HG03565 (cell line): ENCODE results near the gene DNTT.
"Not testable (repeated sequence)": the region's sequence is repeated elsewhere in the genome, so short reads cannot be mapped to it uniquely, and the experiment has no call there.

Experiments used
- ATAC-seq: cut with Tn5 transposase; IDR thresholded peaks from one replicate; pipeline ENCODE4 v1.9.1; 2021; ENCODE audit warnings: mild to moderate bottlenecking, moderate library complexity; ENCODE audit not compliant: unreplicated experiment

DNTT gene

DNA sequence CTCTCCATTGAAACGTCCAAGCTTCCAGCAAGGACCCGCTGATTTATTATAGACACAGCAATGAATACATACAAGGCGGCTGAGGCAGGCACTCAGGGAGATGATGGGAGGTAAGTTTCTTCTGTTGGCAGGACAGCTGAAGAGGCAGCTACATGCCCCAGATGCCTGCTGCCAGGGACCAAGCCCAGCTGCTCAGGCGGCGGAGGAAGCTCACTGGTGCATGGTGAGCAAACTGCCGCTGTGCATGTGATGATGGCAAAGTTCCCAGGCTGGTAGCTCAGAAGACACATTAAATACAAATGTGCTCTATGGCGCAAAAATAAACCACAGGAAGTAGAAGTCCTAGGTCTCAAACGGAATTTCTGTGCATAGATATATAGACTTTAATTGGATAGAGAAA lies 2.3 kb downstream of the DNTT start:
- ATAC-seq = no peak

DNA sequence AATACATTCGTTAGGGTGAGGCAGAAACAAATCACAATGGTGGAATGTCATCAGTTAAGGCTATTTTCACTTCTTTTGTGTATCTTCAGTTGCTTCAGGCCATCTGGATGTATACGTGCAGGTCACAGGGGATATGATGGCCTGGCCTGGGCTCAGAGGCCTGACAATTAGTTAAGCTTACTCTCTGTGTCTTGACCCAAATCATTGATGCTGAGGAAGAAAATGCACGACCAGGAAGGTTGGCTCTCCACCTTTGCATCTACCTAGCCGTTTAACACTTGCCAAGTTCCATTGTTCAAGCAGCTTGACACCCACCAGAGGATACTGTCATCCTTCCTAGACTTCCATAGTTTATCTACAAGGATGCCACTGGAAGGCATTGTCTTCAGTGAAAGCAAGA lies 4.6 kb downstream of the DNTT start:
- ATAC-seq = not testable (repeated sequence)

DNA sequence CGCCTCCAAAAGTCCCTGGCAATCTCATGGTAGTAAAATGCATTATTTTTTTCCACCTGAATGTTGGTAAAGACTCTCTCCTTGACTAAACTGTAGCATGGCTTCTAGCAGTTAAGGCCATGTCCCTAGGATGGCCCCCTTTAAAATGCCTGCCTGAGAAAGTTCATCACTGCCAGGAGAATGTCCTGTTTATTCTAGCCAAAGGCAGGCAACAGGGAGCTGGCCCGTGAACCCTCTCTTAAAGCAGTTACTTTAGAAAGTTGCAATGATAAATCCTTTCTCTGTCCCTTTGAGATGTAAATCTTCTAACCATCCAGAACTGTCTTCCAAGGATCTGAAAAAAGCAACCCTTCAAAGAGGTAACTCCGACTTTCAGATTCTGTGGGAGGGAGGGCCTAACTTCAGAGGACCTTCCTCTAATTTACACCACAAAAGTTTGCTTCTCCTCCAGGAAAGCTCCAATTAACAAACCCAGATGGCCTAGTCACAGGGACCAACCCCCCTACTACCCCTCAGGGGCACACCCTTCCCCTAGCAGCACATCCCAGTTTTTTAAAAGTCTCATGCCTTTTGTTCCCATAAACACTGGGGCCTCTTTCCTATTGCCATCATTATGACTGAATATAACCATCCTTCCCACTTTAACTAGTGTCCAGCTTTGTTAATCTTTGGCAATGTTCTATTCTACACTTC lies 5.5 kb downstream of the DNTT start:
- no peak for ATAC-seq

DNA sequence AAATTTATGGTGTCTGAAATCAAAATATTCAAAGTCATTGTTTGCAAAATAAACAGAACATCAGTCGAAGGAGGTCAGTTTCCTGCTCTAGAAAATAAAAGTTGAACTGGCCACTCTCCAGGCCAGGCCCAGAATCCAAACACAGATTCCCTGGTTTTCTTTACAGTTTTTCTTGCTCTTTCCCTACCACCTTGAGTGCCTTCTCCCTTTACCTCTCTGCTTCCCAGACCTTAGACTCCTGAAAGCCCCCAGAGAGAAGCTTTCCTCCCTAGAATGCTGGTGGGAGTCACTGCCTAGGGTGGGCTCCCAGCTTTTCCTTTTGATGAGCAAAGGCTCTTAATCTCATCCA lies 6.1 kb downstream of the DNTT start:
- no peak for ATAC-seq

DNA sequence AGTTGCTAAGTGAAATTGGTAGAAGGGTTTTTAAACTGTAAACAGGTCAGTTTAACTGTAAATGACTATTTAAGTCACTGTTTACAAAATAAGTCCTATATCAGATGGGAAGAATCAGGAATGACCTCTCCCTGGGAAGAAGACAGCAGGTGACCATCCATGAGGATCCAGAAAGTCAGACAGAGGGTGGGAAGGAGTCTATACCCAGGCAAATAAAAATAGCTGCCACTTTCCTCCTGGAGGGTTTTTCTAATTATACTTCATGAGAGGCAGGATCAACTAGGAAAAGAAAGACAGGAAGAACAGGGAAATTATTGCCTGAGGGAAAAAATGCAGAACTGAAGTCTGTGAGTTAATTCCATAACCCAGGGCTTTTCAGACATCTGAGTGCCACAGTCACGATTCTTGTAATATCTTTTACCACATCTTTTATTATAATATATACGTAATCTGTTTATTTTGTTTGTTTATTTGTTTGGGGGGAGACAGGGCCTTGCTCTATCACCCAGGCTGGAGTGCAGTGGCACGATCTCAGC lies 7.0 kb downstream of the DNTT start:
- no peak for ATAC-seq

DNA sequence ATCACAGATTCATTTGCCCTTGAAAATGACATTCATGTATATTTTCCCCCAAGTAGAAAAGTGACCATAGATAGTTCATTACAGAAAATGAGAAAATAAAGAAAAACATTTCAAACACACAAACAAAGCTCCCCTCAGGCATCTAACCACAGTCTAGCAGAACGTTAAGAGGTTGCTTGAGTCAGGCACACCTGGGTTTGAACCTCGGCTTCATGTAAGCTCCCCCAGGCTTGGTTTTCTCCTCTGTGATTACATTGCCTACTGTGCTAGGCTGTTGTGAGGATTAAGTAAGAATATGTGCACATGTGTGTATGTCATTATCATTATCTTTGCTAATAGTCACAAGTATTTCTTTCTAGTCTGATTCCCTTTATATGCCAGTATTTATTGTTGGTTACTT lies 9.1 kb downstream of the DNTT start:
- ATAC-seq = no peak

DNA sequence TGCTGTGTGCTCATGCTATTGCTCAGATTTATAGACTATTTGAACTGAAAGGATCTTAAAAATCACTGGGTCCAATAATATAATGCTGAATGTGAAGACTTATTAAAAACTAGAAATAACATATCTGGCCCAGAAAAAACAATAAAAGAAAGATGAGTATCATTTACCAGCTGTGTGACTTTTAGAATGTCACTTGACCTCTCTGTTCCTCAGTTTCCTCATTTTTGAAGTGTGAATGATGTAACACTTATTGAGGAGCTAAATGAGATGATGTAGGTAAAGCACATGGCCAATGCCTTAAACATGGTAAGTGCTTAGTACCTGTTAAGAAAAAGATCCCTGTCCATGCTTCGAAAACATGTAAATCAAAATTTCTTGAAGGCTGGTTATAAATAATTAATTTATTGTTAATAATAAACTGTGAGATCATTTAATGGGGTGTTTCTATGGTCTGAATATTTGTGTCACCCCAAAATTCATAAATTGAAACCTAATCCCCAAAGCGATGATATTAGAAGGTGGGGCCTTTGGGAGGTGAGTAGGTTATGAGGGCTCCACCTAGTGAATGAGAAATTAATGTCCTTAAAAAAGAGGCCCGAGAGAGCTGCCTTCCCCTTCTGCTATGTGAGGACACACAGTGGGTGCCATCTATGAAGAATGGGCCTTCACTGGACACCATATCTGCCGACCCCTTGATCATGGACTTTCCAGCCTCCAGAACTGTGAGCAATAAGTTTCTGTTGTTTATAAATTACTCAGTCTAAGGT lies 13.0 kb downstream of the DNTT start:
- ATAC-seq = no peak

DNA sequence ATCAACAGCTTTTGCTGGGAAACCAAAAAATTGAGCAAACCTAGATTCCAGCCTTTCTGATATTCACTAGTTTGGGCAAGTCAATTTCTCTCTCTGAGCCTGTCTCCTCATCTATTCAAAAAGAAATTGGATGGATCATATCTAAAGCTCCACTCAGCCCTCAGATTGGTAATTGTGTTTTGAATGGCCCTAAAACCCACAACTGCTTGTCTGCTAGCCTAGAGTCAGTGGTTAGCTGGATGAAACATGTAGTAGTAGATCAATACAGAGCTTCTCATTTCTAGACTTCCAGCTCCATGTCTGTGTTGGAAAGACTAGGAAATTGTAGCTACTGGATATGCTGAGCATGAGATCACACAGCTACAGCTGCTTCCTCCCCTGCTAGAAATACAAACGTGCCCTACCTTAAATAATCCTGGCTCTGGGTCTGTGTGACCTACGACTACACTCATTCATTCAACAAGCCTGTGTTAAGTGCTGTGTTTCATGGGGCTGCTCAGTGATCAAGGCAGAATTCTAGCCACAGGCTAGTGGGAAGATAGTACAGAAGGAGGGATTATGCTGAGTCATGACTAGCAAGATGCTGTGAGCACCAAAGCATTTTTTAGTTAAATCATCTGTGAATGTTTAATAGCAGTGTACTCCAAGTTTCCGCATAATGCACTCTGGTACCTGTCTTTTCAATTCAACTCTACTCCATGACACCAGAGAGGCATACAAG lies 15.7 kb downstream of the DNTT start:
- no peak for ATAC-seq

DNA sequence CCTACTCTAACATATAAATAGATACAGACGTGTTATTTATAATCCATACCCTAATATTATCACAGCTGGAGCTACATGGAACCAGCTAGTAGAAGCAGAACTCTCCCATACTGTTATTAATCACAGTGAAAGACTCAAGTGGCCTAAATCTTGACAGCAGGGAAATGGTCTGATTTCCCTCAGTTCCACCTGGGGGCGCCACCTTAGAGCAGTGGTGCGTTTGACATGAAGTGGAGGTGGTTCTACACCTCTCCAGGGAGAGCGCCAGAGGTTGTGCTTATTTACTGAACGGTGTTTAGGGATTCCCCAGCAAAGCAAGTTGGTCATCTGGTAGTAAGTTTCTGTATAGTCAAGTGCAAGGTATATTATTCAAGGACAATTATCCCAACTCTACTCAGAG lies 17.6 kb downstream of the DNTT start:
- no peak for ATAC-seq

DNA sequence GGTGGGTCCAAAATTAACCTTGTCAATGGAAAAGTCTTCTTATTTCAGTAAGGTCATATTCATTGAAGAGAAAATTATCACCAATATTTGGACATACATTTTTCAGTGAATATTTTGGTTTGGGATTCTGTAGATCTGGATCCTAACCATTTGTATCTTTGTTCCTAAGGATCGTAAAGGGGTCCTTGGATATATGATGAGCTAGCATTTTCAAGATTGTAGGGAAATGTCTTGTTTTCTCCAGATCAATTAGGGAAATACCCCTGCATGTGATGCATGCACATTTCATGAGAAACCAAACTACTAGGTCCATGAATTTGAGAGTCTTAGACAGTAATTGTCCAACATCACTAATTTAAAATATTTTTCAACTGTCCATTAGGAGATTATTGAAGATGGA lies 18.0 kb downstream of the DNTT start:
- ATAC-seq = no peak

DNA sequence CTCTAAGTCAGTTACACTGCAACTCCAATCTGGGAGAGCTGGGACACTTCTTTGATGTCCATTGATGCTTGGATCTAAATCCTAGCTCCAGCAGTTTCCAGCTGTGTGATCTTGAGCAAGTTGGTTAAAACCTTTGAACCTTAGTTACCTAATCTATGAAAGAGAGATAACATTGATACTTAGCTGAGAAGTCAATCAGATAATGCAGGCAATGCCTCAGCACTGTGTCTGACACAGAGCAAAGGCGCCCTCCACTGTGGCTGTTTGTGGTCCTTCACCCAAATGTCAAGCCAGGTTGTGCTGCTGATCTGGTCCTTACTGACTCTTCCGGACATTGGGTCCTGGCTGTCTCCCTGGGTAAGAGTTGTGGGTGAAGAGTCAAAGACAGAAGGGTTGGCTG lies 20.2 kb downstream of the DNTT start:
- ATAC-seq = no peak

DNA sequence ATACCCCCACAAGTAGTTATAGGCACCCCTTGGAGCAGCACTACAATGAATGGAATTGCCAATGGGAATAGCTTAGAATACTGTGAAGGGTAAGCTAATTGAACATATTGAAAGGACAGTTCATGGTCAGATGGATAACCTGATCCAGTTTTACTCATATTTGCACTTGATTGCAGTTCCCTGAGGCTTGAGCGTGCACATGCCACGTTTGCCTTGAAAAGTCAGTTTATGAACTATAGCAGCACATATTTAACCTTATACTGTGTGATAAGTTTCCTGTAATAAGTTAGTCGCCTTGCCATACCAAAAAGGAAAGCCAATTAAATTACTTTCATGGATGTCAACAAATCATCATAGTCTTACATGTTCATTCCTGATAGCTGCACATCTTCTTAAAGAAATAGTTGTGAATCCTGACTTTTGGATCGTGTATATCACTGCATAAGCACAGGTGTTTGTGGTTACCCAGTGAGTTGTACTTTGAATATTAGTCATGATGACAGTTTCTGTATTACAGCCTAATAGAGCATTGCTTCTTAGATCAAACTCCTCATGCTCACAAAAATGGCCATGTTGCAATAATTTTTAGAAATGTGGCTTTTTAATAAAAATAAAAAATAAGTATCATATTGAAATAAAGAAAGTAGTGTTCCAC lies 21.6 kb downstream of the DNTT start:
- peak; percentile 92 for ATAC-seq

DNA sequence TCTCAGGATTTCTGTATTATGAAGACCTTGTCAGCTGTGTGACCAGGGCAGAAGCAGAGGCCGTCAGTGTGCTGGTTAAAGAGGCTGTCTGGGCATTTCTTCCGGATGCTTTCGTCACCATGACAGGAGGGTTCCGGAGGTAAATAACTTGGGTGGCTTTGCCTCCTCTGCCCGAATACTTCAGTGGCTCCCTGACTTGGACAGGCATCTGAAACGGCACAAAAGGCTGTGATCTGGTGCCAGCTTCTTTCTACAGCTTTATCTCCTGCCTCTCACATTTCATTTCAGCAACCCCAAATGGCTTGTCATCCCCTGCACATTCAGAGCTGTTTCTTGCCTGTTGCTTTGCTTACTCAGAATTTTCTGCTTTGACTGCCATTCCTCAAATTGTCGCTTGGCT lies 23.2 kb downstream of the DNTT start:
- ATAC-seq = no peak

DNA sequence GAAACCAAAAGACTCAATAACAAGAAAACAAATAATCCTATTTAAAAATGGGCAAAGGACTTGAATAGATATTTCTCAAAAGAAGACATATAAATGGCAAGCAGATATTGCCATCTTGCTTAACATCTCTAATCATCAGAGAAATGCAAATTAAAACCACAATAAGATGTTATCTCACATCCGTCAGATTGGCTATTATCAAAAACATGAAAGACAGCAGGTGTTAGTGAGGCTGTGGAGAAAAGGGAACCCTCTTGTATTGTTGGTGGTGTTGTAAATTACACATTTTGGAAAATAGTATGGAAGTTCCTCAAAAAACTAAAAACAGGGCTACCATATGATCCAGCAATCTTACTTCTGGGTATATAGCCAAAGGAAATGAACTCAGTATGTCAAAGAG lies 28.9 kb downstream of the DNTT start:
- ATAC-seq = no peak

DNA sequence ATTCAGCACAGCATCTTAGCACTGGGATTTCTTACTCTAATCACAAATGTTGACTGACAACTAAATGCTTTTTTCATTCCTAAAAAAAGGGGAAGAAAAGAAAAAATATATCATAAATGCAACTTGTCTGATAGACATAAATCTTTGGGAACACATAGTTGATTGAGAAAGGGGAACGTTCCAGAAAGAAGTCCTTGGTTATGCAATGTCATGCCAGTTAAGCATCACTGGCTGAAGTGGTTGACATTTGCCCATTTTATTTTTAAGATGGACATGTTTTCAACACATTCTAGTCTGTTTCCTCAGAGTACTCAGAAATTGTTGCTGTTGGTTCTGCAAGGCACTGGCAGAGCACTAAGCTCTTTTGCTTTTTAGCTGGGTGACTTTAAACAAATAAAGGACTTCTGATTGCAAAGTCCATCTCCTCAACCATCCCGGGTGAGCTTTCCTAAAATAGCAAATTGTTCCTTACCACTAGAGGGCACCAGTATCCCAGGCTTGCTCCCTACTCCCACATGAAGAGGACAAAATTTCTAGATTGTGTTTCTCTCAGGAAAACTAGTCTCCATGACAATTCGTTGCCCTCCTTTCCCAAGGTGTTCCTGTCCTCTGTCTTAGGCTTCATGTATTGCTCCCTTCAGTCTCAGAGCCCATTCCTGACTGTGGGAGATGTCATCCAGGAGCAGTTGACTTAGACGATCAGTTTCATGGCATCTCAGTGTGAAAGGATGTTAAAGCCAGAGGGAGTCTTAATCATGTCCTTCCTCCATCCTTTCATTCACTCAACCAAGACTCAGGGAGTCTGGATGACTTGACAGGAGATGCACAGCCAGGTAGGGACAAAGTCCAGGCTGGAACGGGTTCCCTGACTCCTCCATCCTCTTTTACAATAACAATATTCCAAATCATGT lies 30.6 kb downstream of the DNTT start:
- no peak for ATAC-seq

DNA sequence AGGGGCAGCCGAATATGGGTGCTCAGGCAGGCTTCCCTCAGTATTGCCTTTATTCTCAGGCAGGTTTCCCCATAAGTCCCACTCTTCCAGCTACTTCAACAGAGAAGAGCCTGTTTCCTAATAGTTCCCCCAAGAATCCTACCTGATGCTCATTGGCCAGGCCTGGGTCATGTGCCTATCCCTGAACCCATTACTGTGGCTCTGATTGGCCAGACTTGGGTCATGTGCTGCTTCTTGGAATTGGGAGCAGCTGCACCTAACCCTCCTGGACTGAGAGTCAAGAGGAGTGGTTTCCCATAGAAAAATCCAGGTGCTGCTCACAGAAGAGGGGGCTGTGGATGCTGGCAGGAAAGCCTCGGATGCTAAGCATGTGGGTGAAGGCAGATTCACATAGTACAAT lies 32.9 kb downstream of the DNTT start:
- no peak for ATAC-seq

DNA sequence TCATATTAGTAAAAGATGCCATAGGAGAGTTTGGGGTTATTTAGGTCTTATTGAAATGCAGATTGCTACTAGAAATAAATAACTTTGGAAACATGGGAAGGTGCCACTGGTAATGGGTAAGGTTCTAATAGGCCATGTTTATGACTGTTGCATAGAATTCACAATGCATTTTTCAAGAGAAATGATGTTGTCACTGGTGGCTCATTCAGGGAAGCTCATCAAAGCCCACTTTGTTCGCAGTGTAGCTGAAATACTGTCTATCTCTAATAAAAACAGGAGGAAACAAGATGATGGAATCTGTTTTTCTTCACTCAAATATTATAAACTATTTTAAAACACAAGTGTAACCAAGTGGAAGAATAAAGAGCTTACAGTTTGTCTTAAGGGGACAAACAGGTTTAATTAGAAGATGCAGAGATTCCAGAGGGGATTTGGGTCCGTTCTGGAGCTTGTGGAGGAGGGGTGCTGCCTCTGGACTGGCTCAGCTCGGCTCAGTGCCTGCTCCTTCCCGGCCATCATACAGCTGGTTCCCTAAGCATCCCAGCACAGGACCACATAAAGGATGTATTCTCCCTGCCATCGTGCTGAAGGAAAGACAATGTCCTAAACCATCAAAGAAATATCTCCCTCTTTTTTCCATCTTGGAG lies 34.2 kb downstream of the DNTT start:
- no peak for ATAC-seq

DNA sequence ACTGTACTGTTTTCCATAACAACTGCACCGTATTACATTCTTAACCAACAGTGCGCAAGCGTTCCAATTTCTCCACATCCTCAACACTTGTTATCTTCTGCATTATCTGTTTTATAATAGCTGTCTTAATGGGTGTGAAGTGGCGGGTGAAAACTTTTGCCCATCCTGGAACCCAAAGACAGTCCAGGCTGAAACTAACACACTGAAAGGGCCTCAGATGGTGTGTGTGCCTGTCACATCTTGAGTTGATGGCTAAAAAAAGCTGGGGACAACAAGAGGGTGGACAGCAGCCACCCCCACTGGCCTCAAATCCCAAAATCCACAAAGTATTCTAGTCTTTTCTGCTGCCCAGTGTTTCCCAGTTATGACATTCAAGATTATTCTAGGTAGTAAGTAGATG lies 35.1 kb downstream of the DNTT start:
- ATAC-seq = no peak

DNA sequence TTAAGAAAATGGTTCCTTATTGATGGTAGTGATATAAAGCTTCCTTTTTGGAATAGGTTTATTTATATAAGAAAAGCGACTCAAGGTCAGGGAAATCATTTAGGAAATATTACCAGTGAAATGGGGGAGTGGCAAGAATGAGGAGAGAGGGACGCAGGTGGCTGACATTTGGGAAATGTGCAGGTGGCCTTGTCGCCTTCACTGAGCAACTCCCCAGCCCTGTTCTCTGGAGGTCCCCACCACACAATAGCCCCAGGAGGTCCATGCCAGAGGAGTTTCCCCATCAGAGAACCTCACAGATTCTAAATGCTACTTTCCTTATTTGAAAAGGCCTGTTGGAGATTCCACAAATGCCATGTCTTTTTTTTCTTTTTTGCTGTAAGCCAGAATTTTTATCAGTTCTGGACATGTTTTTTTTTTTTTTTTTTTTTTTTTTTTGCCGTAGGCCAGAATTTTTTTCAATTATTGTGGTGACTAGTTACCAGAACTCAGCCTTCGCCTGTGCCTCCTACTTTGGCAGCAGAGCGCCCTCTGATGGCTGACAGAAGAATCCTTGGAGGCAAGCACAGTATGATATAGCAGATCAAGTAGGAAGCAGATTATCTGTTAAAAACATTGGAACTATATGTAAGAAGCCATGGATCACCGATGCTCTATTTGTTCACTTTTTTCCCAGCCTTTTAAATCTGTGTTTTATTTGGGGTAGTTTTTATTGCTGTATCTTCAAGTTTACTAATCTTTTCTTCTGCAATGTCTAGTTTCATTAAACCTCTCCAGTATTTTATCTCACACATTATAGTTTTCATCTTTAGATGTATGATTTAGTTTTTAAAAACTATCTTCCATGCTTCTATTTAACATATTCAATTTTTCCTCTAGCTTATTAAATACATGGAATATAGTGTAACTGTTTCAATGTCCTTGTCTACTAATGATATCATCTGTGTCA lies 36.0 kb downstream of the DNTT start:
- peak; percentile 54 for ATAC-seq
